Measurements from ENCODE around the gene C17orf107. TPM values are rescaled to one million over a fixed set of nuclear protein-coding genes. Genes with fewer than 3 reads are reported as not detected.

Gene C17orf107
- total and polyA plus RNA-seq, 2 of the 13 experiments (the other 11 are each of a cell fraction or from before 2014, with no cell fraction given): 0.20 to 0.59 TPM

- TF ChIP-seq ARID3A (IDR thresholded peaks at IDR 0.05; ENCODE audit: low read depth, low read length): peak; percentile 37; the same call in 1 of the 2 replicates
- no peak for TF ChIP-seq LBX2 (CRISPR knock-in tag; IDR thresholded peaks at IDR 0.05; ENCODE audit: borderline replicate concordance)
- no peak; the same call in 1 of the 2 replicates for TF ChIP-seq ARID5B (CRISPR knock-in tag; IDR thresholded peaks at IDR 0.05)
- TF ChIP-seq GRHL1 (CRISPR knock-in tag; conservative IDR thresholded peaks at IDR 0.05): no peak
- TF ChIP-seq ZNF773 (CRISPR knock-in tag; IDR thresholded peaks at IDR 0.05; ENCODE audit: borderline replicate concordance): no peak
- no peak; the same call in 1 of the 2 replicates for TF ChIP-seq TFDP1 (CRISPR knock-in tag; IDR thresholded peaks at IDR 0.05; ENCODE audit: borderline replicate concordance)
- no peak for TF ChIP-seq MATR3 (CRISPR knock-in tag; IDR thresholded peaks at IDR 0.05)
- no peak for TF ChIP-seq KMT2A (CRISPR knock-in tag; IDR thresholded peaks at IDR 0.05)
- no peak for TF ChIP-seq FLYWCH1 (CRISPR knock-in tag; IDR thresholded peaks at IDR 0.05)
- no peak for TF ChIP-seq ZEB1 (IDR thresholded peaks at IDR 0.05; ENCODE audit: insufficient replicate concordance, low read depth)
- peak; percentile 25; the same call in 1 of the 2 replicates for TF ChIP-seq IRF2 (CRISPR knock-in tag; IDR thresholded peaks at IDR 0.05)
- no peak for TF ChIP-seq TFE3 (CRISPR knock-in tag; IDR thresholded peaks at IDR 0.05)
- TF ChIP-seq ATF2 (CRISPR knock-in tag; IDR thresholded peaks at IDR 0.05): no peak
- TF ChIP-seq PRPF4 (IDR thresholded peaks at IDR 0.05; ENCODE audit: low read depth, low read length, poor library complexity, severe bottlenecking): no peak
- TF ChIP-seq MXI1 (IDR thresholded peaks at IDR 0.05; ENCODE audit: borderline replicate concordance, low read depth, low read length): peak; percentile 86; the same call in 2 of the 3 replicates
- no peak for TF ChIP-seq SRSF4 (IDR thresholded peaks at IDR 0.05; ENCODE audit: low read depth, low read length, poor library complexity, severe bottlenecking)
Observed at GRCh38 chr17:4939796-4940554, 40.6 kb downstream of the C17orf107 start, which contains the start of the genes RNF167 and SLC25A11 (continued).

Measured in HepG2 (cell line).